DMS153 treated with DMSO at 0.1 percent for 48 hours (cell line): ENCODE measurements around the gene CUEDC1.

Experiments
- DNase-seq: peaks from one replicate; lab custom pipeline; 2025; ENCODE audit not compliant: unreplicated experiment; lab: John Stamatoyannopoulos, UW

CUEDC1 gene

GRCh38 chr17:57957886-57958285 is 2.7 kb upstream of the CUEDC1 start:
- no peak for DNase-seq

GRCh38 chr17:57957120-57957850 is 2.1 kb upstream of the CUEDC1 start:
- no peak for DNase-seq

DNA sequence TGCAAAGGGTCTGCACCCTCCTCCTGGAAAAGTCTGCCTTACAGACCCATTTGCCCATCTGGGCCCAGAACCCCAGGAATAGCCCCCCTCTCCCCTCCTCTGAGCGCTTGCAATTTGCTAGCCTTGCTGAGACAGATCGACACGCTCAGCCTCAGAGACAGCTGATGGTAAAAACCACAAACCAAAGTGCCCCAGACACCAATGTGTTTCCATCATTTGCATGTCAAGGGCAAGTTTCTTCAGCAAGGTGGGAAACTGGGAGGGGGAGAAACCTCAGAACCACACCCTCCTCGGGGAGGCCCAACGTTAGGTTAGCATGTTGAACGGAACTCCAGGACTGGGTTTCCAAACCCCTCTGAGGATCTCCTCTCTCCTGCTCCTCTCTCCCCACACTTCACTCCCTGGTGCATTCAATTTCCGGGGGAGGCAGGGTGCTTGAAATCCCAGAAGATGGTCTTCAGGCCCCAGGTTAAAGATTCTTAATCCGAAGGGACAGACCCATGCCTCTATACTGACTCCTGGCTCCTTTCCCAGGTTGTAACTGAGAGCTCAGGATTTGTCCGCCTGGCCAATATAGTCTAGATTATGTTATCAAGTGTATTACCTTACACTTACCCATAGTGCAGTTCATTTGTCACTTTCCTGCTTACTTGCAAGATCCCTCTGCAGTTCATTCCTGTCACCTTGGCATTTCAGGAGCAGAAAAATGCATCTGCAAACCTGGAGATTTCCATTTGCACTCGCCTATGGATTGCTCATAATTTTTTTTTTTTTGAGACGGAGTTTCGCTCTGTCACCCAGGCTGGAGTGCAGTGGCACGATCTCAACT is 1.3 kb upstream of the CUEDC1 start:
- peak; percentile 14 for DNase-seq

DNA sequence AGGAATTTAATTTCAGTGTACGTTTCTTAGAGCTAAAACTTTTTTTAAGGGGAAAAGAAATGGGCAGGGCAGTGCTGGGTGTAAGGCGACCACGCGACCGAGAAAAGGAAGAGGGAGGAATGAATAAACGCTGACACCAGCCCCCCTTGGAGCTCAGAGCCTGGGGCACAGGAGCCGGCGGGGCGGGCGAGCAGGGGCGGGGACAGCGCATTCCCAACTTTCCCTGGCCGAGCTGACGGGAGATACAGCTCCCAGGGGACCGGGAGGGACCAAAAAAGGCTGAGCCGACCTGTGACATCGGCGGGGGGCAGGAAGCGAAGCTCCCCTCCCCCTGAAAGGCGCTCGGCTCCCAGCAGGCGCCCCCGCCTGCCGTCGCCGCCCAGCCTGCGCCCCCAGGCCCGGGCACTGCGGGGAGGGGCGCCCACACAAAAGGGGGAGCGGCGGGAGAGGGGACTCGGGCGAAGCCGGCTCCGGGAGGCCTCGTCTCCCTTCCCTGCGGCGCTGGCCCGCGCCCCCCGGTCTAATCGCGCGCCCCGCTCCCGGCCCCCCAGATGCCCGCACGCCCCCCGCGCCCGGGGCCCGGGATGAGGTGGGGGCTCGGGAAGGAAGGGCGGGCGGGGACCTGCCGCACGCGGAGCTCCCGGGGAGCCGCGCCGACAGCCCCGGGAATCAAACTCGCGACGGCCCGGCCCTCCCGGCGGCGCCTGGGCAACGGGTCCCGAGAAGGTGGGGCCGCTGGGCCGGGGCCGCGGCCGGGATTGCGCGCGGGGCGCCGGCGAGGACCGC is 622 bp downstream of the CUEDC1 start:
- DNase-seq: peak; percentile 62

GRCh38 chr17:57953705-57954396 is 1.4 kb downstream of the CUEDC1 start:
- DNase-seq: no peak

- no peak for DNase-seq
Measured at GRCh38 chr17:57953219-57953618, 2.0 kb downstream of the CUEDC1 start.

DNA sequence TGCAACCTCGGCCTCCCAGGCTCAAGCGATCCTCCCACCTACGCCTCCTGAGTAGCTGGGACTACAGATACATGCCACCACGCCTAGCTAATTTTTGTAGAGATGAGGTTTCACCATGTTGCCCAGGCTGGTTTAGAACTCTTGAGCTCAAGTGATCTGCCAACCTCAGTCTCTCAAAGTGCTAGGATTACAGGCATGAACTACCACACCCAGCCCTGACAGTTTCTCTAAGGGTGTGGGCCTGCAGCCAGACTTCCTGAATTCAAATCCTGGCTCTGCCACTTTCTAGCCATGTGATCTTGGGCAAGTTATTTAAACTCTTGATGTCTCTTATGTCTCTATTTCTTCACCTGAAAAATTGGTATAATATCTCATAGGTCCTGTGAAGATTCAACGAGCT is 5.6 kb downstream of the CUEDC1 start:
- DNase-seq: no peak

DNA sequence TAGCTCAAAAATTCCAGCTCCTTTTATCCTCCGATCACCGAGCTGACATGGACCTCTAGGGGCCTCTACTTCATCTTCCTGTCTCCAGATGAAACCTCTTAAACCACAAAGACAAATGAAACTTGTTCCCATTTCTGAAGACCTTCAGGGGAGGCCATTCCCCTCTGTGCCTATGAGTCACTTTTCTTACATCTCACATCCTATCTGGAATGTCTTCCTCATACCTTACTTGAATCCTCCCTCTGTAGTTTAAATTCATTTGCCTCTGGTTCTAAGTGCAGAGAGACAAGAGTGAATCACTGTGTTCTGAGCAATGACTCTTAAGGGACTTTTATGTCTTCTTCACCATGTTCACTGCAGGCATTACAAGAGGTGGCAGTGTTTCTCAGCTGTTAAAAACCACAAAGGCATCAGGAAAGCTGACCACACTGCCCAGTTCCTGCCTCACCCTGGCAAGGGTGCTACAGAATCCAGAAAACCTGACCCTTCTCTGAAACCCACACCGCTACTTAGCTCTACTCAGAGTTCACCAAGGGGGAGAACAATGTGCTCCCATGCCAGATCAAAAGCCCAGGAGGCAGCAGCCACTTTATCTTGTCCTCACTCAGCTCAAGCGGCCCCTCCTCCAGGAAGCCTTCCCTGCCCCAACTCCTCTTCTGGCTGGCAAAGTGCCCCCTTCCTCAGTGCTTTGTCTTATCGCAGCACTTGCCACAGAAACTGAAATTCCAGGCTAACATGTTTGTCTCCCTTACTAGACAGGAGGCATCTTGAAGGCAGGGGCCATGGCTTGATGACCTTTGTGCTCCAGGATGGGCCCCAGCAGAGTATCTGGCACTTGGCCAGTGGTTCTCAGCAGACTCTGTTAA is 6.4 kb downstream of the CUEDC1 start:
- no peak for DNase-seq

DNA sequence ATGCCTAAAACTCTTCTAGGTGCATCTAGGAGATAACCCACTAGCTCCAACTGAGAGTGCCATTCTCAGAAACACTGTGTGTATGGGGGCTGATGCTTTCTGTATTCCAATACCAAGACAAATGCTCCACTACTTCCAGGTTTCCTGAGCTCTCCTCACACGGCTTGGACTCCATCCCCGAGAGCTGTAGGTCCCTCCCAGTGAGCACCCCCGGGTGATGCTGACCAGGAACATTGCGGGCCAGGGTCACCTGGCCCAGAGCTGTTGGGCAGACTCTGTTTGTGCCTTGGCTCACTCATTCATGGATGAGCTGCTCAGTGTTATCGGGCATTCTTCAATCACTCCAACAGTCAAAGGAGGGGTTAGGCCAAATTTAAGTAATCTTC is 7.0 kb downstream of the CUEDC1 start:
- no peak for DNase-seq

DNA sequence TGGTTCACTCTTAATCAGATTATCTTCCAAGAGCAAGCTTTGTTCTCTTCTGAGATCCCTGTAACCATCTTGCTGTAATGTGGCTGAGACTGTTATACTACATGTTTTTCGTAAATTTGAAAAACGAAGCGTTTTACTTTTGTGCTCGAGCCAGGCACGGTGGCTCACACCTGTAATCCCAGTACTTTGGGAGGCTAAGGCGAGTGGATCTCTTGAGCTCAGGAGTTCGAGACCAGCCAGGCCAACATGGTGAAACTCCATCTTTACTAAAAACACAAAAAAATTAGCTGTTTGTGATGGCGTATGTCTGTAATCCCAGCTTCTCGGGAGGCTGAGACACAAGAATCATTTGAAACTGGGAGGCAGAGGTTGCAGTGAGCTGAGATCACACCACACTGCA is 7.8 kb downstream of the CUEDC1 start:
- DNase-seq: no peak

DNA sequence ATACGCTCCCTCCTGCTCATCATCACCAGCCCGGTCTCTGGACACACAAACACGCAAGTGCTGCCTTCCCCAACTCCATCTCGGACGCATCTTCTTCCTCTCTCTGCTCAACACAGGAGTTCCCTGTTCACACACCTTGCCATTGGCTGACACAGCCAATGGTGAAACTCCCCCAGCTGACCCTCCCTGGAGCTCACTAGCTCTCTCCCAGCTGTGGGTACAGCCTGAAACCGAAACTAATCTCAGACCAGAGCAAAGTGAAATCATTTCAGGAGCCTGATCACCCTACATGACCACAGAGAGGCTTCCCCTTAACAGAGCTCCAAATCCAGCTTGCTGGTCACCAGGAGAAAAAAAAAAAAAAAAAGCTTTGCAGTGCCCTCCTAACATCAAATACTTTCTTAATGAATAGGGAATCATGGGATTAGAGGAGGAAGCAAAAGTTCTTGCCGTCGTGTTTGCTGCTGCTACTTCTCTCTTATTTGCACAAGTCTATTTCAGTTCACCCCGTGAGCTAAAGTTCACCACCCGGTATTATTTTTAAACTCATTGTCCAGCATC is 8.3 kb downstream of the CUEDC1 start:
- peak; percentile 51 for DNase-seq

GRCh38 chr17:57945996-57946797 is 9.0 kb downstream of the CUEDC1 start:
- DNase-seq: no peak

GRCh38 chr17:57944908-57945307 is 10.3 kb downstream of the CUEDC1 start:
- no peak for DNase-seq

DNA sequence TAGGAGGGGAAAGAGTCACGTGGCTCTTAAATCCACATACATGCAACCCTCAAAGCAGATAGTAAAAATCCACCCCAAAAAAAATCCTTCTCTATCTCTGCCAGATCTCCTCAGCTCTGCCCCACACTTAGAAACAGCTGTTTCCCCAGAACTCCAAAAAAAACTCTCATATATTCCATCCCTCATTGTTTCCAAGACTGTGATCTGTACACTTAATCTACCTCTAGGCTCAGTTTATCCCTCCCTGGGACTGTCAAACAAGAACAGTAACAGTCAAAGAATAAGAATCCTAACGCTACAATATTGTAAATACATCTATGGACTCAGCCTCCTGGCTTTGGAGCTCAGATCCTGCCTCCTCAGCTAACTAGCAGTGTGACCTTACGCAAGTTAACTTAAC is 11.6 kb downstream of the CUEDC1 start:
- no peak for DNase-seq

- DNase-seq: no peak
Measured at GRCh38 chr17:57943140-57943539, 12.1 kb downstream of the CUEDC1 start.

DNA sequence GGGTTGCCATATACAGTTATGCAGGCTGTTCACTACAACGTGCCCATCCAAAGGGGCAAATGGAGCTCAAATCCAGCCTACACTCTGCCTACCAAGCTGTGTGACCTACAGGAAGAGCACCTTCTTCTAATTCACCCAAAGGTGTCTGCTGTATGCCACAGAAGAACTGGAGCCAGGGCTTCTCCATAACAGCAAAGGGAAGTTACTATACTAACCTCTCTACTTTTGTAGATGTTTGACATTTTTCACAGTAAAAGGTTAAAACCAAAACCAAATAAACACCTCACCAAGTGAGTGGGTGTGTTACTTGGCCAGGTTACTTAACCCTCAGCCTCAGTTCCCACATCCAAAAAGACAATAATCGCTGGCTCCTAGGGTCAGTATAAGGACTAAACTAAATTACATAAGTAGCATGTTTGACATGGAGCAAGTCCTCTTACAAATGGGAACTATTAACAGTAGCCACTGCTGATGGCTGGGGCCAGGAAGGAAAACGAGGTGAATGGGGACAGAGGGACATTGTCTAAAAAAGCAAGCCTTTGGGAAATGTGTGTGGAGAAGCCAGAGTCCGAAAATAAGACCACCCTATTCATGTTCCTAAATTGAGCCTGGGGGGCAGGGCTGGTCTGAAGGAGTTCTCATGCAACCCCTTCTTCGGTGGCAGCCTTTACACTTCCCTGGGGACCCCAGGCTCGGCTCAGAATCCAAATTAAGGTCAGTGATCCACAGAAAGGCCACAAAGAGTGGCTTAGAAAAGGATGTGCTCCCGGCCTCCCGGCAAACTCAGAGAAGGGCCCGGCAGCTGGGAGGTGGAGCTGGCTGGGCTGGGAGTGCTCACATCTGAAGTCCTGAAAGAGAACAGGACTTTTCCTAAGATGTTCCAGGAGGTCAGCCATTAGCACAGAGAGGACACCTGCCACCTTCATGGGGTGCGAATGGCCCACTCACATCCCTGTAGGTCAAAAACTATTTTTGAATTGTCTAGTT is 13.5 kb downstream of the CUEDC1 start:
- no peak for DNase-seq

GRCh38 chr17:57940653-57941329 is 14.4 kb downstream of the CUEDC1 start:
- DNase-seq: peak; percentile 62
